ENCODE data around the gene PSMB11. TPM values are rescaled to one million over a fixed set of nuclear protein-coding genes. Genes with fewer than 3 reads are reported as not detected.
A peak's percentile ranks its signal among the peaks of the same experiment; 100 is the strongest.

The PSMB11 gene
- total and polyA plus RNA-seq, 2 donors (not counting 3 experiments of a cell fraction or from before 2014, with no cell fraction given) = not detected

GRCh38 chr14:23006544-23007419 lies 35.2 kb upstream of the PSMB11 start:
- ChIA-PET POLR2A (interaction anchor here (0.7 to 1.5 kb wide), 6 partner anchors 17 to 55 kb away, joined by 3 to 7 read pairs (median 4); partner anchors contain the start of gene CDH24), CTCF (interaction anchor here (0.5 to 4.1 kb wide), 26 partner anchors 9 to 436 kb away, joined by 3 to 69 read pairs (median 5); partner anchors contain the start of genes ACIN1, AJUBA, C14orf119 and CDH24)
- FAIRE-seq (peak; percentile 95), DNase-seq (ENCODE audit: low read depth, low spot score) (peak; percentile 99)
- no peaks in the 10 kb centered on the region for H3K36me3 ChIP-seq (ENCODE audit: control insufficient read depth in 2 of 2, extremely low read depth in 1 of 2, insufficient read depth in 2 of 2, low read length in 2 of 2)
- H3K9me3 ChIP-seq (replicated peaks; ENCODE audit: control insufficient read depth, insufficient read depth, low read length) = no peaks in the 10 kb centered on the region
- peaks cover 29% of the 10 kb centered on the region for H3K4me1 ChIP-seq (ENCODE audit: control insufficient read depth, extremely low read depth, insufficient read depth, low read length)
- no peaks in the 10 kb centered on the region for H3K79me2 ChIP-seq (ENCODE audit: control insufficient read depth, insufficient read depth, low read length)
- TSS peak; percentile 42 for BruUV-seq (replicated peaks)
- peak overlapping the region; percentile 93 for H3K9ac ChIP-seq (replicated peaks; ENCODE audit: extremely low read depth, insufficient read depth, low read length)
- dilution Hi-C loops (cut with MboI; ENCODE audit: extremely low pct_ligation_motif_present, low sequenced_read_pairs) = no loop called here
- peak overlapping the region; percentile 90 for H2AFZ ChIP-seq (ENCODE audit: low read depth, low read length)
- intact Hi-C loops (cut with micrococcal nuclease) = loop anchor here (1.0 to 2.0 kb wide), 4 partner anchors 24 to 77 kb away; partner anchors contain the start of genes AJUBA, PRMT5 and PSMB5
- no peaks in the 10 kb centered on the region for H3K9me1 ChIP-seq (replicated peaks; ENCODE audit: control insufficient read depth, extremely low read depth, insufficient read depth, low read length)
- peak overlapping the region; percentile 38 to 78 (median 56) for H3K4me3 ChIP-seq (replicated peaks in 1 of 3; ENCODE audit: insufficient read depth in 1 of 3, low read depth in 1 of 3, low read length in 3 of 3)
- no peaks in the 10 kb centered on the region for H3K27me3 ChIP-seq (ENCODE audit: control insufficient read depth in 2 of 2, insufficient read depth in 2 of 2, low read length in 2 of 2)
- peak overlapping the region; percentile 89 for H3K27ac ChIP-seq (ENCODE audit: insufficient read depth, low read depth, low read length)
- H4K20me1 ChIP-seq (replicated peaks; ENCODE audit: control insufficient read depth, extremely low read depth, insufficient read depth, low read length) = no peaks in the 10 kb centered on the region
- peak overlapping the region; percentile 93 for H3K4me2 ChIP-seq (ENCODE audit: insufficient read depth, low read length)
- TF ChIP-seq MYC (IDR thresholded peaks at IDR 0.05; ENCODE audit: low read depth, low read length) (peak; percentile 39), GATA2 (IDR thresholded peaks at IDR 0.05; ENCODE audit: insufficient read depth, insufficient read length, low read depth, low read length) (no peak), MAX (IDR thresholded peaks at IDR 0.05; ENCODE audit: insufficient read depth, insufficient read length) (no peak), POLR2AphosphoS5 (IDR thresholded peaks at IDR 0.05; ENCODE audit: insufficient read depth, low read depth, low read length) (peak; percentile 95), CTCF (IDR thresholded peaks at IDR 0.05; ENCODE audit: extremely low read depth in 1 of 2, insufficient read depth in 1 of 2, low read depth in 1 of 2, low read length in 2 of 2) (peak; percentile 7 to 34), FOS (IDR thresholded peaks at IDR 0.05; ENCODE audit: borderline replicate concordance, insufficient read depth, low read length) (peak; percentile 13), JUN (IDR thresholded peaks at IDR 0.05; ENCODE audit: borderline replicate concordance, insufficient read depth, insufficient read length, low read depth) (no peak), POLR2A (IDR thresholded peaks at IDR 0.05; ENCODE audit: low read depth, low read length) (peak; percentile 97), EZH2 (IDR thresholded peaks at IDR 0.05; ENCODE audit: borderline replicate concordance, low read depth, low read length, severe bottlenecking) (no peak)
